Uterus (tissue), 2 donors: ENCODE results near the gene ZNF341.

Experiments used
- POLR2A ChIP-seq, 2 donors: fragments of 450-650 bp; IDR thresholded peaks; one replicate each; pipeline ENCODE4 v1.6.1; 2016; ENCODE audit warnings: antibody characterized with exemption in 2 of 2, mild to moderate bottlenecking in 1 of 2, moderate library complexity in 1 of 2
- TF ChIP-seq, protein P1 (sequence below), 4 experiments: fragments of 200-600 bp in 2 of 4; fragments of 450-650 bp in 2 of 4; sonication (generic) in 2 of 4; IDR thresholded peaks; one replicate each; pipeline ENCODE4 v1.5.1; 2016 to 2019; ENCODE audit warnings: antibody characterized with exemption in 4 of 4, mild to moderate bottlenecking in 2 of 4, moderate library complexity in 1 of 4

DNA sequence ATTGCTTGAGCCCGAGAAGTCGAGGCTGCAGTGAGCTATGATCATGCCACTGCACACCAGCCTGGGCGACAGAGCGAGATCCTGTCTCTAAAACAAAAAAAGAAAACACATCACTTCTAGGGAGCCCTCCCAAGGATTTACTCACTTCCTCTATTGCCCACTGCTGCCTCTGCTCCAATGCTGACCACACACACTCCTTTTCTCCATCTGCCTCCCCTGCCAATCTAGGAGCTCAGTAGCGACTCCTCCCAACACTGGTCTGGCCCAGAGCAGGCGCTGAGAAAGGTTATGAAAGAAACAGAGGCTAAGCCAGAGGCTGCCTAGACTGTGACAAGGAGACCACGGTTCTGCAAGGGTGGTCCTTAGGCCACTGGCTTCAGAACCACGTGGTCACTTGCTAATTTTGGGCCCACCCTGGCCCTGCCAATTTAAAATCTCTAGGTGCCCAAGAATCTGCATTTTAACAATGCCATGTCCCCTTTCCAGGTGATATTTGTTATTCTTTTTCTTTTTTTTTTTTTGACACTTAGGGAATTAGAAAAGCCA, 44.4 kb upstream of the ZNF341 start:
- TF ChIP-seq POLR2A (IDR thresholded peaks at IDR 0.05) = no peak
- TF ChIP-seq, protein P1, sequence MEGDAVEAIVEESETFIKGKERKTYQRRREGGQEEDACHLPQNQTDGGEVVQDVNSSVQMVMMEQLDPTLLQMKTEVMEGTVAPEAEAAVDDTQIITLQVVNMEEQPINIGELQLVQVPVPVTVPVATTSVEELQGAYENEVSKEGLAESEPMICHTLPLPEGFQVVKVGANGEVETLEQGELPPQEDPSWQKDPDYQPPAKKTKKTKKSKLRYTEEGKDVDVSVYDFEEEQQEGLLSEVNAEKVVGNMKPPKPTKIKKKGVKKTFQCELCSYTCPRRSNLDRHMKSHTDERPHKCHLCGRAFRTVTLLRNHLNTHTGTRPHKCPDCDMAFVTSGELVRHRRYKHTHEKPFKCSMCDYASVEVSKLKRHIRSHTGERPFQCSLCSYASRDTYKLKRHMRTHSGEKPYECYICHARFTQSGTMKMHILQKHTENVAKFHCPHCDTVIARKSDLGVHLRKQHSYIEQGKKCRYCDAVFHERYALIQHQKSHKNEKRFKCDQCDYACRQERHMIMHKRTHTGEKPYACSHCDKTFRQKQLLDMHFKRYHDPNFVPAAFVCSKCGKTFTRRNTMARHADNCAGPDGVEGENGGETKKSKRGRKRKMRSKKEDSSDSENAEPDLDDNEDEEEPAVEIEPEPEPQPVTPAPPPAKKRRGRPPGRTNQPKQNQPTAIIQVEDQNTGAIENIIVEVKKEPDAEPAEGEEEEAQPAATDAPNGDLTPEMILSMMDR (IDR thresholded peaks at IDR 0.05) = no peak
